Upper lobe of left lung (tissue), 6 donors: Measurements from ENCODE around the gene MARVELD2. TPM values are rescaled to one million over a fixed set of nuclear protein-coding genes. Genes with fewer than 3 reads are reported as not detected.
"Not testable (repeated sequence)": the region's sequence is repeated elsewhere in the genome, so short reads cannot be mapped to it uniquely, and the experiment has no call there.

Experiments used
- ATAC-seq, 2 donors: fragments of 200-7000 bp; cut with Tn5 transposase; one replicate each; pipeline ENCODE4 v1.9.1; 2022; ENCODE audit warnings: mild to moderate bottlenecking in 2 of 2, moderate library complexity in 2 of 2; ENCODE audit not compliant: low FRiP score in 2 of 2
- DNase-seq, 2 donors: peaks; one replicate each; pipeline ENCODE4 v3.0.0-alpha.2; 2019 to 2020
- H3K27ac ChIP-seq, 4 donors: fragments of 200-600 bp; sonication (generic); one replicate each; pipeline ENCODE4 v1.5.1; 2016 to 2019
- H3K27me3 ChIP-seq, 4 donors: fragments of 200-600 bp; sonication (generic); one replicate each; pipeline ENCODE4 v1.5.1; 2017 to 2019
- H3K36me3 ChIP-seq, 4 donors: fragments of 200-600 bp; sonication (generic); one replicate each; pipeline ENCODE4 v1.5.1; 2016 to 2019
- H3K4me1 ChIP-seq, 4 donors: fragments of 200-600 bp; sonication (generic); one replicate each; pipeline ENCODE4 v1.5.1; 2018 to 2019
- H3K4me3 ChIP-seq, 4 donors: fragments of 200-600 bp; sonication (generic); one replicate each; pipeline ENCODE4 v1.5.1; 2017 to 2019; ENCODE audit warnings: mild to moderate bottlenecking in 2 of 4, moderate library complexity in 1 of 4
- H3K9me3 ChIP-seq, 4 donors: fragments of 200-600 bp; sonication (generic); one replicate each; pipeline ENCODE4 v1.5.1; 2018 to 2019
- EP300 ChIP-seq, 4 donors: sonication (generic); formaldehyde crosslinking; IDR thresholded peaks; one replicate each; pipeline ENCODE4 v1.5.1; 2017; ENCODE audit warnings: antibody characterized with exemption in 4 of 4, control low read depth in 2 of 4
- POLR2A ChIP-seq, 4 donors: fragments of 450-650 bp; IDR thresholded peaks; one replicate each; pipeline ENCODE4 v1.5.1; 2016 to 2017; ENCODE audit warnings: antibody characterized with exemption in 4 of 4, mild to moderate bottlenecking in 2 of 4
- POLR2AphosphoS5 ChIP-seq, 2 donors: sonication (generic); formaldehyde crosslinking; IDR thresholded peaks; one replicate each; pipeline ENCODE4 v1.5.1; 2017; ENCODE audit warnings: antibody characterized with exemption in 2 of 2
- WGBS, 2 donors: methylation state at CpG; one replicate each; pipeline ENCODE4 v1.1.5; 2017 to 2018; 5-methylcytosine and 5-hydroxymethylcytosine counted together
- total RNA-seq, 6 donors: library from RNA; depleted of rRNA in 4 of 6; stranded (reverse); fragments of >200 nt in 4 of 6; gene quantifications; one replicate each; pipeline versions ENCODE4 v1.1.0 to v1.2.1, GENCODE V29; 2016 to 2021
- TF ChIP-seq, protein P1 (sequence below), 6 experiments: fragments of 450-650 bp in 4 of 6; fragments of 200-600 bp in 2 of 6; sonication (generic) in 2 of 6; IDR thresholded peaks; one replicate each; pipeline ENCODE4 v1.5.1; 2016 to 2019; ENCODE audit warnings: antibody characterized with exemption in 6 of 6
- donor health status: DM: no; HTN: no; CAD: no; lungs with moderate emphysema.
- donor health status: DM: no; HTN: yes; CAD: no; lungs with severe emphysema.

MARVELD2 gene
- total RNA-seq, 6 donors from 2014 or later, result 12.5 to 37.2 (median 25.7) TPM

DNA sequence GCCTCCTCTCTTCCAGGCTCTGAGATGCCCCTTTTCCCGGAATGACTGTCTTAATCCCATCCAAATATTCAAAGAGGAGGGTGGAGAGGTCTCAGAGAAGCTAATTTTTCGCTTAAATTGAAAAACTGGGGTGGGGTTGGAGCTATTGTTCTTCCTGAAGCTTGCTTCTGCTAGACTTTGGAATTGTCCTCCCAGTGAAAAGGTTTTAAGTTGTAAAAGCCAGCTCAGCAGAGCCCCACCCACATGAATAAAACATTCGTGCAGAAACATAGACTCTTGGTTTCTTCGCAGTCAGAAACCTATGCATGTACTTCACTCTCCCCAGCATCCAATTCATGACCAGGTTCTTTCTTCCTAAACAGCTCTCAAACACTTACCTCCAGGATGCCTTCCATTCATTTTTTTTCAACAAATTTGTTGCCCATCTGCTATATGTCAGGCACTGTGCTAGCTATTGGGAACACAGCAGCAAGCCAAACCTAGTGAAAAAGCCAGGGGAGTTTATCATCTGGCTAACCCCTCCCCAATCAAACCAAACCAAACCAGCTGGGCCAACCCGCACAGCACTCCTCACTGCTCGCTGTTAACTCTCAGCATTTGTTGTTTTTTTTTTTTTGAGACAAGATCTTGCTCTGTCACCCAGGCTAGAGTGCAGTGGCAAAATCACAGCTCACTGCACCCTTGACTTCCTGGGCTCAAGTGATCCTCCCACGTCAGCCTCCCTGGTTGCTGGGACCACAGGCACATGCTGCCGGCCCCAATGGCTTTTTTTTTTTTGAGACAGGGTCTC lies 39.7 kb downstream of the MARVELD2 start:
- peak in 1 of 2 donors; percentile 65 for ATAC-seq
- no peaks in the 10 kb centered on the region for H3K36me3 ChIP-seq
- H3K27ac ChIP-seq, result peak overlapping the region in 2 of 4 donors; percentile 52 to 54
- H3K4me1 ChIP-seq, result peaks cover 0 to 8% (median 6%) of the 10 kb centered on the region in 4 donors
- WGBS, 2 donors, result 56 to 60% methylated on average over 8 of the region's 8 CpGs
- peak in 1 of 2 donors; percentile 71 for DNase-seq
- TF ChIP-seq EP300 (IDR thresholded peaks at IDR 0.05) (no peak), POLR2AphosphoS5 (IDR thresholded peaks at IDR 0.05) (no peak), POLR2A (IDR thresholded peaks at IDR 0.05) (no peak)
- TF ChIP-seq, protein P1, sequence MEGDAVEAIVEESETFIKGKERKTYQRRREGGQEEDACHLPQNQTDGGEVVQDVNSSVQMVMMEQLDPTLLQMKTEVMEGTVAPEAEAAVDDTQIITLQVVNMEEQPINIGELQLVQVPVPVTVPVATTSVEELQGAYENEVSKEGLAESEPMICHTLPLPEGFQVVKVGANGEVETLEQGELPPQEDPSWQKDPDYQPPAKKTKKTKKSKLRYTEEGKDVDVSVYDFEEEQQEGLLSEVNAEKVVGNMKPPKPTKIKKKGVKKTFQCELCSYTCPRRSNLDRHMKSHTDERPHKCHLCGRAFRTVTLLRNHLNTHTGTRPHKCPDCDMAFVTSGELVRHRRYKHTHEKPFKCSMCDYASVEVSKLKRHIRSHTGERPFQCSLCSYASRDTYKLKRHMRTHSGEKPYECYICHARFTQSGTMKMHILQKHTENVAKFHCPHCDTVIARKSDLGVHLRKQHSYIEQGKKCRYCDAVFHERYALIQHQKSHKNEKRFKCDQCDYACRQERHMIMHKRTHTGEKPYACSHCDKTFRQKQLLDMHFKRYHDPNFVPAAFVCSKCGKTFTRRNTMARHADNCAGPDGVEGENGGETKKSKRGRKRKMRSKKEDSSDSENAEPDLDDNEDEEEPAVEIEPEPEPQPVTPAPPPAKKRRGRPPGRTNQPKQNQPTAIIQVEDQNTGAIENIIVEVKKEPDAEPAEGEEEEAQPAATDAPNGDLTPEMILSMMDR (IDR thresholded peaks at IDR 0.05), result no peak
- no peak overlapping the region for H3K4me3 ChIP-seq
- no peaks in the 10 kb centered on the region for H3K9me3 ChIP-seq
- no peaks in the 10 kb centered on the region for H3K27me3 ChIP-seq

DNA sequence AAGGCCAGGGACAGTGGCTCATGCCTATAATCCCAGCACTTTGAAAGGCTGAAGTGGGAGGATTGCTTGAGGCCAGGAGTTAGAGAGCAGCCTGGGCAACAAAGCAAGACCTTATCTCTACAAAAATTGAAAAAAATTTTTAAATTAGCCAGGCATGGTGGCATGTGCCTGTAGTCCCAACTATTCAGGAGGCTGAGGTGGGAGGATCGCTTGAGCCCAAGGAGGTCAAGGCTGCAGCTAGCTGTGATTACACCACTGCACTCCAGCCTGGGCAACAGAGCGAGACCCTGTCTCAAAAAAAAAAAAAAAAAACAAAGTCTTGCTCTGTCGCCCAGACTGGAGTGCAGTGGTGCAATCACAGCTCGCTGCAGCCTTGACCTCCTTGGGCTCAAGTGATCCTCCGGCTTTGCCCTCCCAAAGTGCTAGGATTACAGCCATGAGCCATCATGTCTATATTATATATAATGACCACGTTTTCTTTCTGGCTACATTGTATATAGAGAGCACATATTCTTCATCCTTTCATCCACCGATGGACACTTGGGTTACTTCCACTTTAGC lies 40.6 kb downstream of the MARVELD2 start:
- H3K4me1 ChIP-seq, H3K27me3 ChIP-seq, H3K9me3 ChIP-seq, H3K36me3 ChIP-seq, ATAC-seq, H3K4me3 ChIP-seq: not testable (repeated sequence)
- H3K27ac ChIP-seq, result peak overlapping the region in 1 of 4 donors; percentile 54
- WGBS, 2 donors, result 67 to 75% methylated on average over 7 of the region's 7 CpGs
- peak in 1 of 2 donors; percentile 52 for DNase-seq

DNA sequence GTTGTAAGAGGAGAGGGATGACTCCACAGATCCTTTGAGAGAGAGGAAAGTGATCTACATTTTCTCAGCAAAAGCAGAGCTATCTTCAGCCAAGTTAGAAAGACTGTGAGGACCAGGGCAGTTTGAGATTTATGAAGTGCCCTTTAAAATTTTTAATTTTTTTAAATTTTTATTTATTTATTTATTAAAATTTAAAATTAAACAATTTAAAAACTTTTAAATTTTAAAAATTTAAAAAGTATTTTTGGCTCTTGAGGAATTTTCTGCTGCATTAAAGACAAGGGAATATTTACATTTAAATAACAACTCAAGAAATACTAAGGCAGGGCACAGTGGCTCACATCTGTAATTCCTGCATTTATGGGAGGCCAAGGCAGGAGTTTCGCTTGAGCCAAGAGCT lies 47.3 kb downstream of the MARVELD2 start:
- TF ChIP-seq EP300 (IDR thresholded peaks at IDR 0.05), result no peak
- Histone ChIP-seq H3K4me3 (no peak overlapping the region), H3K36me3 (no peaks in the 10 kb centered on the region), H3K9me3 (no peaks in the 10 kb centered on the region), H3K4me1 (no peaks in the 10 kb centered on the region), H3K27ac (no peak overlapping the region), H3K27me3 (no peaks in the 10 kb centered on the region)
- DNase-seq (no peak), ATAC-seq (no peak)
- WGBS, 2 donors, result 93 to 100% methylated on average over 1 of the region's 1 CpG

DNA sequence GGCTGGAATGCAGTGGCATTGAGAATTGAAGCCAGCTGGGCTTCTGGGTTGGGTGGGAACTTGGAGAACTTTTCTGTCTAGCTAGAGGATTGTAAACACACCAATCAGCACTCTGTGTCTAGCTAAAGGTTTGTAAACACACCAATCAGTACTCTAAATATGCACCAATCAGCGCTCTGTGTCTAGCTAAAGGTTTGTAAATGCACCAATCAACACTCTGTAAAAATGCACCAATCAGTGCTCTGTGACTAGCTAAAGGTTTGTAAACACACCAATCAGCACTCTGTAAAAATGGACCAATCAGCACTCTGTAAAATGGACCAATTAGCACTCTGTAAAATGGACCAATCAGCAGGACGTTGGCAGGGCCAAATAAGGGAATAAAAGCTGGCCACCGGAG lies 51.5 kb downstream of the MARVELD2 start:
- not testable (repeated sequence) for H3K36me3 ChIP-seq, H3K9me3 ChIP-seq, DNase-seq, H3K4me1 ChIP-seq, ATAC-seq, H3K27ac ChIP-seq, H3K4me3 ChIP-seq, H3K27me3 ChIP-seq
- WGBS, 2 donors, result 83 to 98% methylated on average over 3 of the region's 3 CpGs

DNA sequence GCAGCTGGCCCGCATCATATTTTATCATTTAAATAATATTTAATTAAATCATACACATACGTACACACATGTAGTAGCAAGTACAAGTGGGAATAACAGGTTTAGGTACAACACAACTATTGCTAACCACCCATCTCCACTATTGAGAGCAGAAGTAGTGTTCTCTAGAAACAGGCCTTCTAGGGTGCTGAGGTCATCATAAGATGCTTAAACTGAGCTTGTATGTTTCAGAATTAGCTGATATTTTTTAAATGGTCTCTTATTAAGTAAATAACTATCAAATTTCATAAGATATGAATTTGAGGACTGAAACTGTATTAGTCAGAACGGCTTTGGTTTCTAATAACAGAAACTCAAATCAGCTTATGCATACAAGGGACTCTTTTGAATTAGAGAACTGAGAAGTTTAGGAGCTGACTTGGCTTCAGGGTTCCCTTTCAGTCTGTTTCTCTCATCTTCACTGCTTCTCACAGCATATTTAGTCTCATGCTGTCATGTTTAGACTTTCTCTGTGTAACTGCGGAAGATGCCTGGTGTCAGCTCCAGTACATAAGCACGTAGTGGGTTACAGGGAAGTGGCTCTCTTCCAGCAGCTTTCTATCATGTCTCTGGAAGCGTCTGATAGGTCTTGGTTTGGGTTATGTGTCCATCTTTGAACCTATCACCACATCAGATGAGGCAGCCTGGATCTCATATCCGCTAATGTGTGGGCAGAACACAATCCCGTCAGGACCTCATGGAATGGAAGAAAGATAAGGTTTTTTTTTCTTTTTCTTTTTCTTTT lies 52.7 kb downstream of the MARVELD2 start:
- H3K4me3 ChIP-seq, result no peak overlapping the region
- no peaks in the 10 kb centered on the region for H3K9me3 ChIP-seq
- TF ChIP-seq, protein P1 (IDR thresholded peaks at IDR 0.05), result no peak
- TF ChIP-seq POLR2AphosphoS5 (IDR thresholded peaks at IDR 0.05) (no peak), EP300 (IDR thresholded peaks at IDR 0.05) (no peak), POLR2A (IDR thresholded peaks at IDR 0.05) (no peak)
- no peak for ATAC-seq
- H3K36me3 ChIP-seq, result no peaks in the 10 kb centered on the region
- H3K27ac ChIP-seq, result no peak overlapping the region
- 83 to 84% methylated on average over 8 of the region's 8 CpGs for WGBS, 2 donors
- no peak for DNase-seq
- H3K27me3 ChIP-seq, result no peaks in the 10 kb centered on the region
- no peaks in the 10 kb centered on the region for H3K4me1 ChIP-seq

DNA sequence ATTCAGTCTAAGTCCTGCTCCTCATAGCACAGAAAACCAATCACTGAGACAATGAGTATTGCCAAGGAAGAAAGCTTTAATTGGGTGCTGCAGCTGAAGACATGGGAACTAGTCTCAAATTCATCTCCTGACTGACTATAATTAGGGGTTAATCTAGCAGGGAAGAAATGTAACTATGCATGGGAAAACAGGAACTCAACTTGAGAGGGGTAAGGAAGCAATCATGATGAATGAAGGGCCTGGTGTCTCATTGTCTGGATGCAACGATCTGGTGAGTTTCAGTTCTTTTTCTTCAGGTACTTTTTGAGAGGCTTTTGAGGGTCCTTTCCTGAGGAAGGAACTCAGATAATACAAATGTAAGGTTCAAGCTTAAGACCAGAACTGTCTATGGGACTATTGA lies 53.7 kb downstream of the MARVELD2 start:
- H3K4me3 ChIP-seq, result no peak overlapping the region
- no peaks in the 10 kb centered on the region for H3K27me3 ChIP-seq
- TF ChIP-seq, protein P1 (IDR thresholded peaks at IDR 0.05), result no peak
- TF ChIP-seq POLR2AphosphoS5 (IDR thresholded peaks at IDR 0.05) (no peak), EP300 (IDR thresholded peaks at IDR 0.05) (no peak), POLR2A (IDR thresholded peaks at IDR 0.05) (no peak)
- no peak overlapping the region for H3K27ac ChIP-seq
- WGBS, 2 donors, result 6 to 24% methylated on average over 1 of the region's 1 CpG
- no peak for ATAC-seq
- H3K9me3 ChIP-seq, result no peaks in the 10 kb centered on the region
- DNase-seq, result no peak
- H3K36me3 ChIP-seq, result no peaks in the 10 kb centered on the region
- H3K4me1 ChIP-seq, result no peaks in the 10 kb centered on the region

DNA sequence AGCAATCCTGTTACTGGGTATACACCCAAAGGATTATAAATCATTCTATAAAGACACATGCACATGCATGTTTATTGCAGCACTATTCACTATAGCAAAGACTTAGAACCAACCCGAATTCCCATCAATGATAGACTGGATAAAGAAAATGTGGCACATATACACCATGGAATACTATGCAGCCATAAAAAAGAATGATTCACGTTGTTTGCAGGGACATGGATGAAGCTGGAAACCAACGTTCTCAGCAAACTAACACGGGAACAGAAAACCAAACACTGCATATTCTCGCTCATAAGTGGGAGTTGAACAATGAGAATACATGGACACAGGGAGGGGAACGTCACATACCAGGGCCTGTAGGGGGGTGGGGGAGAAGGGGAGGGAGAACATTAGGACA lies 56.6 kb downstream of the MARVELD2 start:
- H3K4me3 ChIP-seq, H3K4me1 ChIP-seq: not testable (repeated sequence)

DNA sequence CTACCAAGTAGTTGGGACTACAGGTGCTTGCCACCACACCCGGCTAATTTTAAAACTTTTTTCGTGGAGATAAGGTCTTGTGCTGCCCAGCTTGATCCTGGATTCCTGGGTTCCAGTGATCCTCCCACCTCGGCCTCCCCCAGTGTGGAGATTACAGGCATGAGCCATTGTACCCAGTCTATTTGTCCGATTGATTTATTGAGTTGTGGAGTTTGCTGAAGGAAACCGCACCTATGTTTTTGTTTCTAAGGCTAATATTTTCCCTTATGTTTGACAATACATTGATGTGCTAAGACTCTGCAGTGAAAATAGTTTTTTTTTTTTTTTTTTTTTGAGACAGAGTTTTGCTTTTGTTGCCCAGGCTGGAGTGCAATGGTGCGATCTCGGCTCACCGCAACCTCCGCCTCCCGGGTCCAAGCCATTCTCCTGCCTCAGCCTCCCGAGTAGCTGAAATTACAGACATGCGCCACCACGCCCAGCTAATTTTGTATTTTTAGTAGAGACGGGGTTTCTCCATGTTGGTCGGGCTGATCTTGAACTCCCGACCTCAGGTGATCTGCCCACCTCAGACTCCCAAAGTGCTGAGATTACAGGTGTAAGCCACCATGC lies 57.7 kb downstream of the MARVELD2 start:
- WGBS, 2 donors, result 96% methylated on average over 16 of the region's 16 CpGs
- H3K27me3 ChIP-seq, H3K27ac ChIP-seq, H3K4me1 ChIP-seq, DNase-seq, H3K36me3 ChIP-seq, ATAC-seq, H3K9me3 ChIP-seq, H3K4me3 ChIP-seq: not testable (repeated sequence)

More for the DNA sequence above, 56.6 kb downstream of the MARVELD2 start:
- DNase-seq, H3K27ac ChIP-seq, H3K9me3 ChIP-seq, H3K36me3 ChIP-seq, ATAC-seq, H3K27me3 ChIP-seq: not testable (repeated sequence)
- WGBS, 2 donors, result 92 to 96% methylated on average over 6 of the region's 6 CpGs
